ENCODE measurements around the gene CHRNB4.

The CHRNB4 gene

GRCh38 chr15:78605680-78606079 lies 35.3 kb downstream of the CHRNB4 start:
- H3K27me3 ChIP-seq = peaks cover 30% of the 10 kb centered on the region
- no peaks in the 10 kb centered on the region for H3K36me3 ChIP-seq
- H3K4me3 ChIP-seq (ENCODE audit: low read depth in 1 of 2, low read length in 1 of 2) = no peak overlapping the region
- H3K4me1 ChIP-seq (ENCODE audit: control insufficient read depth in 1 of 2, insufficient read depth in 1 of 2, low read depth in 1 of 2, low read length in 1 of 2) = no peaks in the 10 kb centered on the region
- TF ChIP-seq CTCF (IDR thresholded peaks at IDR 0.05) = no peak
- no peak overlapping the region for H3K27ac ChIP-seq
- no peaks in the 10 kb centered on the region for H3K9me3 ChIP-seq

GRCh38 chr15:78605201-78605600 lies 35.8 kb downstream of the CHRNB4 start:
- Histone ChIP-seq H3K27me3 (peaks cover 30% of the 10 kb centered on the region), H3K4me3 (ENCODE audit: low read depth in 1 of 2, low read length in 1 of 2) (no peak overlapping the region), H3K27ac (no peak overlapping the region), H3K4me1 (ENCODE audit: control insufficient read depth in 1 of 2, insufficient read depth in 1 of 2, low read depth in 1 of 2, low read length in 1 of 2) (no peaks in the 10 kb centered on the region), H3K9me3 (no peaks in the 10 kb centered on the region), H3K36me3 (no peaks in the 10 kb centered on the region)
- TF ChIP-seq CTCF (IDR thresholded peaks at IDR 0.05) = no peak

- Histone ChIP-seq H3K4me3 (ENCODE audit: low read depth in 1 of 2, low read length in 1 of 2) (no peak overlapping the region), H3K36me3 (no peaks in the 10 kb centered on the region), H3K27ac (no peak overlapping the region), H3K4me1 (ENCODE audit: control insufficient read depth in 1 of 2, insufficient read depth in 1 of 2, low read depth in 1 of 2, low read length in 1 of 2) (no peaks in the 10 kb centered on the region), H3K27me3 (peaks cover 30% of the 10 kb centered on the region), H3K9me3 (no peaks in the 10 kb centered on the region)
- TF ChIP-seq CTCF (IDR thresholded peaks at IDR 0.05) = no peak
These were observed 36.6 kb downstream of the CHRNB4 start for GRCh38 chr15:78604420-78604819.

GRCh38 chr15:78603467-78603866 lies 37.5 kb downstream of the CHRNB4 start:
- Histone ChIP-seq H3K9me3 (no peaks in the 10 kb centered on the region), H3K4me1 (ENCODE audit: control insufficient read depth in 1 of 2, insufficient read depth in 1 of 2, low read depth in 1 of 2, low read length in 1 of 2) (no peaks in the 10 kb centered on the region), H3K36me3 (no peaks in the 10 kb centered on the region), H3K27ac (no peak overlapping the region), H3K4me3 (ENCODE audit: low read depth in 1 of 2, low read length in 1 of 2) (no peak overlapping the region), H3K27me3 (peaks cover 30% of the 10 kb centered on the region)
- no peak for TF ChIP-seq CTCF (IDR thresholded peaks at IDR 0.05)

- Histone ChIP-seq H3K9me3 (no peaks in the 10 kb centered on the region), H3K4me3 (ENCODE audit: low read depth in 1 of 2, low read length in 1 of 2) (no peak overlapping the region), H3K4me1 (ENCODE audit: control insufficient read depth in 1 of 2, insufficient read depth in 1 of 2, low read depth in 1 of 2, low read length in 1 of 2) (no peaks in the 10 kb centered on the region), H3K27ac (no peak overlapping the region), H3K36me3 (no peaks in the 10 kb centered on the region), H3K27me3 (peaks cover 9% of the 10 kb centered on the region)
- no peak for TF ChIP-seq CTCF (IDR thresholded peaks at IDR 0.05)
These were observed 41.8 kb downstream of the CHRNB4 start for GRCh38 chr15:78599189-78599588.

GRCh38 chr15:78598348-78598747 lies 42.7 kb downstream of the CHRNB4 start:
- Histone ChIP-seq H3K4me1 (ENCODE audit: control insufficient read depth in 1 of 2, insufficient read depth in 1 of 2, low read depth in 1 of 2, low read length in 1 of 2) (no peaks in the 10 kb centered on the region), H3K36me3 (no peaks in the 10 kb centered on the region), H3K9me3 (no peaks in the 10 kb centered on the region), H3K4me3 (ENCODE audit: low read depth in 1 of 2, low read length in 1 of 2) (no peak overlapping the region), H3K27ac (no peak overlapping the region), H3K27me3 (peaks cover under 1% of the 10 kb centered on the region)
- no peak for TF ChIP-seq CTCF (IDR thresholded peaks at IDR 0.05)

All from neutrophil (primary cell).